HCT116 (cell line): ENCODE data around the gene DRGX. TPM values are rescaled to one million over a fixed set of nuclear protein-coding genes. Genes with fewer than 3 reads are reported as not detected.

ENCODE experiments used
- ATAC-seq: fragments of 200-7000 bp; cut with Tn5 transposase; 2 replicates; pipeline ENCODE4 v1.9.1; 2020; ENCODE audit warnings: mild to moderate bottlenecking, moderate library complexity
- BruUV-seq: library from RNA; stranded (reverse); fragments of 400-500 nt; replicated peaks from 2 replicates; lab custom pipeline; 2021; lab: Mats Ljungman, UMichigan
- CTCF ChIA-PET: fragments of 300-600 bp; sonication (Branson Sonifier 250); formaldehyde crosslinking; loops from one replicate; lab custom pipeline; 2021; ENCODE audit warnings: antibody characterized with exemption; lab: Charles Lee
- POLR2A ChIA-PET: fragments of 300-600, 350-600 bp; sonication (Branson Sonifier 250); formaldehyde crosslinking; loops from one replicate; lab custom pipeline; 2021; ENCODE audit warnings: antibody characterized with exemption; lab: Charles Lee
- RAD21 ChIA-PET, 2 experiments: fragments of 300-600 bp; sonication (Branson Sonifier 250); formaldehyde crosslinking; loops; one replicate each; lab custom pipeline; 2023; ENCODE audit warnings: low total read pairs in 2 of 2; ENCODE audit not compliant: uncharacterized antibody in 2 of 2, unreplicated experiment in 2 of 2, low non-redundant PET in 1 of 2; lab: Charles Lee
- DNase-seq: peaks from one replicate; pipeline ENCODE4 v3.0.0-alpha.2; 2010; ENCODE audit warnings: low read depth, low spot score
- H2AFZ ChIP-seq: fragments of 200-600 bp; shearing (Covaris generic), sonication (generic); 2 replicates; pipeline ENCODE4 v1.6.1; 2017; ENCODE audit warnings: low read depth, mixed run types, mixed read lengths, antibody characterized with exemption, low read length; ENCODE audit not compliant: poor library complexity, severe bottlenecking
- H3K27ac ChIP-seq: 2 replicates; pipeline ENCODE4 v1.5.1; 2012; ENCODE audit warnings: low read depth, low read length
- H3K27me3 ChIP-seq: fragments of 200-600 bp; sonication (generic); 2 replicates; pipeline ENCODE4 v1.6.1; 2016; ENCODE audit warnings: mixed run types, low read length, mixed read lengths; ENCODE audit not compliant: insufficient read depth
- H3K36me3 ChIP-seq, 2 experiments: fragments of 200-500 bp in 1 of 2; fragments of 200-600 bp in 1 of 2; sonication (Bioruptor generic) in 1 of 2; sonication (generic) in 1 of 2; 2 replicates each; pipeline versions ENCODE4 v1.5.1 to v1.6.1; 2014 to 2016; ENCODE audit warnings: low read length in 2 of 2, inconsistent platforms in 1 of 2, mixed read lengths in 1 of 2, mixed run types in 1 of 2; ENCODE audit not compliant: insufficient read depth in 2 of 2, control insufficient read depth in 1 of 2
- H3K4me1 ChIP-seq, 2 experiments: fragments of 200-600 bp in 1 of 2; sonication (generic) in 1 of 2; 2 replicates each; pipeline versions ENCODE4 v1.5.1 to v1.6.1; 2012 to 2017; ENCODE audit warnings: low read length in 2 of 2, inconsistent platforms in 1 of 2, mild to moderate bottlenecking in 1 of 2, mixed read lengths in 1 of 2, mixed run types in 1 of 2, moderate library complexity in 1 of 2; ENCODE audit not compliant: insufficient read depth in 2 of 2, control insufficient read depth in 1 of 2
- H3K4me2 ChIP-seq: fragments of 200-600 bp; sonication (generic); 2 replicates; pipeline ENCODE4 v1.6.1; 2017; ENCODE audit warnings: mixed run types, low read length, mixed read lengths
- H3K4me3 ChIP-seq, 2 experiments: fragments of 200-600 bp in 1 of 2; sonication (generic) in 1 of 2; replicated peaks in 1 of 2; 2 replicates each; pipeline ENCODE4 v1.5.1; 2011 to 2016; ENCODE audit warnings: low read length in 2 of 2, control low read depth in 1 of 2, low read depth in 1 of 2, mild to moderate bottlenecking in 1 of 2, mixed read lengths in 1 of 2, mixed run types in 1 of 2
- H3K79me2 ChIP-seq: fragments of 200-600 bp; sonication (generic); 2 replicates; pipeline ENCODE4 v1.6.1; 2017; ENCODE audit warnings: mild to moderate bottlenecking, mixed run types, low read length, moderate library complexity, mixed read lengths; ENCODE audit not compliant: insufficient read depth
- H3K9ac ChIP-seq: fragments of 200-600 bp; sonication (generic); 2 replicates; pipeline ENCODE4 v1.6.1; 2016; ENCODE audit warnings: low read length, mixed read lengths
- H3K9me2 ChIP-seq: fragments of 200-600 bp; sonication (generic), shearing (Covaris generic); 2 replicates; pipeline ENCODE4 v1.6.1; 2017; ENCODE audit warnings: mixed run types, mild to moderate bottlenecking, moderate library complexity; ENCODE audit not compliant: insufficient read depth
- H3K9me3 ChIP-seq, 2 experiments: fragments of 200-500 bp in 1 of 2; fragments of 200-600 bp in 1 of 2; sonication (Bioruptor generic) in 1 of 2; sonication (generic) in 1 of 2; 2 replicates each; pipeline ENCODE4 v1.6.1; 2014 to 2017; ENCODE audit warnings: low read length in 2 of 2, mixed read lengths in 2 of 2, inconsistent platforms in 1 of 2, low read depth in 1 of 2, mild to moderate bottlenecking in 1 of 2, mixed run types in 1 of 2, moderate library complexity in 1 of 2; ENCODE audit not compliant: control insufficient read depth in 1 of 2, insufficient read depth in 1 of 2
- H4K20me1 ChIP-seq: fragments of 200-600 bp; sonication (generic), shearing (Covaris generic); 2 replicates; pipeline ENCODE4 v1.6.1; 2017; ENCODE audit warnings: mixed run types, mild to moderate bottlenecking, moderate library complexity; ENCODE audit not compliant: insufficient read depth
- ATF3 ChIP-seq: IDR thresholded peaks from 2 replicates; pipeline ENCODE4 v1.6.1; 2012
- CBX3 ChIP-seq: IDR thresholded peaks from 2 replicates; pipeline ENCODE4 v1.6.1; 2012; ENCODE audit warnings: low read depth
- EGR1 ChIP-seq: IDR thresholded peaks from 2 replicates; pipeline ENCODE4 v1.6.1; 2012; ENCODE audit warnings: low read depth
- ELF1 ChIP-seq: IDR thresholded peaks from 2 replicates; pipeline ENCODE4 v1.6.1; 2012; ENCODE audit warnings: low read depth, borderline replicate concordance
- EZH2 ChIP-seq: fragments of 200-600 bp; sonication (generic); IDR thresholded peaks from 2 replicates; pipeline ENCODE4 v1.6.1; 2017; ENCODE audit warnings: antibody characterized with exemption, mixed run types
- POLR2A ChIP-seq: IDR thresholded peaks from 2 replicates; pipeline ENCODE4 v1.7.0; 2011; ENCODE audit warnings: borderline replicate concordance; ENCODE audit not compliant: insufficient read depth, insufficient read length; ENCODE audit errors: extremely low read depth
- POLR2AphosphoS5 ChIP-seq: IDR thresholded peaks from 2 replicates; pipeline ENCODE4 v1.6.1; 2011; ENCODE audit warnings: mild to moderate bottlenecking, low read depth, low read length, moderate library complexity
- SRF ChIP-seq: IDR thresholded peaks from 2 replicates; pipeline ENCODE4 v1.6.1; 2012; ENCODE audit warnings: low read depth
- YY1 ChIP-seq: IDR thresholded peaks from 2 replicates; pipeline ENCODE4 v1.6.1; 2011; ENCODE audit warnings: low read length, low read depth, moderate library complexity, mild to moderate bottlenecking; ENCODE audit not compliant: insufficient replicate concordance; ENCODE audit errors: extremely low read depth
- ZBTB33 ChIP-seq: IDR thresholded peaks from 2 replicates; pipeline ENCODE4 v1.6.1; 2011; ENCODE audit warnings: mild to moderate bottlenecking, low read length, moderate library complexity; ENCODE audit not compliant: insufficient replicate concordance; ENCODE audit errors: extremely low read depth
- ZNF274 ChIP-seq: fragments of 200-500 bp; sonication (Bioruptor generic); IDR thresholded peaks from 2 replicates; pipeline ENCODE4 v1.6.1; 2014; ENCODE audit warnings: mild to moderate bottlenecking, low read depth, low read length, inconsistent platforms
- intact Hi-C: fragments of 100-400 bp; cut with micrococcal nuclease; formaldehyde crosslinking; loops from 2 replicates; pipeline ENCODE4 v1.10.0; 2022
- total RNA-seq: library from RNA; stranded (reverse); gene quantifications from one replicate; pipeline ENCODE4 v1.2.1, GENCODE V29; 2021; ENCODE audit not compliant: unreplicated experiment
- TF ChIP-seq, protein P1 (sequence below): IDR thresholded peaks from 2 replicates; pipeline ENCODE4 v1.6.1; 2012; ENCODE audit warnings: low read depth

The DRGX gene
- total RNA-seq, 1 experiment from 2014 or later = not detected

DNA sequence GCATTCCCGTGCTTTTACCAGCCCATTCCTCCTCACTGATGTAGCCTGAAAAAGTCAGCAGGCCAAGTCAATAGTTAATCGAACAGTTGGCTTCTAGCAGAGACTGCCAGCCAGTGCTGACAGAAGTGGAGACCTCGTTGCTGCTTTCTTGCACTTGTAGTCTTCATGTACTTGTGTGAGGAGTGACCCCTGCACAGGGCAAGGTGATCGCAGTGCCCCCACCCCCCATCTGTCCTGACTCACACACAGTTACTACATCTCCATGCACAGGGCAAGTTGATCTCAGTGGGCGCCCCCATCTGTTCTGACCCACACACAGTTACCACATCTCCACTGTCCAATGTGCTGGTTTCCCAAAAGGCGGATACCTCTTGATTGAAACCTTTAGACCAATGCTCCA is 62.7 kb downstream of the DRGX start:
- no peaks in the 10 kb centered on the region for H3K36me3 ChIP-seq
- H3K9me3 ChIP-seq = no peaks in the 10 kb centered on the region
- peaks cover 11% of the 10 kb centered on the region for H3K27me3 ChIP-seq
- H2AFZ ChIP-seq = no peak overlapping the region
- H3K4me3 ChIP-seq = no peak overlapping the region
- POLR2A ChIA-PET = no interaction called here
- no peaks in the 10 kb centered on the region for H3K9me2 ChIP-seq
- H3K27ac ChIP-seq = no peak overlapping the region
- intact Hi-C loops = no loop called here
- RAD21 ChIA-PET = no interaction called here
- DNase-seq (no peak), ATAC-seq (no peak)
- H3K9ac ChIP-seq = no peak overlapping the region
- TF ChIP-seq SRF = no peak
- TF ChIP-seq ELF1 = no peak
- no peak for TF ChIP-seq EZH2
- TF ChIP-seq ATF3 = no peak
- TF ChIP-seq YY1 = no peak
- no peak for TF ChIP-seq CBX3
- no peak for TF ChIP-seq POLR2A
- no peak overlapping the region for H3K4me2 ChIP-seq
- BruUV-seq = no TSS peak
- H3K4me1 ChIP-seq = no peaks in the 10 kb centered on the region
- no peaks in the 10 kb centered on the region for H3K79me2 ChIP-seq
- CTCF ChIA-PET = no interaction called here
- no peaks in the 10 kb centered on the region for H4K20me1 ChIP-seq

DNA sequence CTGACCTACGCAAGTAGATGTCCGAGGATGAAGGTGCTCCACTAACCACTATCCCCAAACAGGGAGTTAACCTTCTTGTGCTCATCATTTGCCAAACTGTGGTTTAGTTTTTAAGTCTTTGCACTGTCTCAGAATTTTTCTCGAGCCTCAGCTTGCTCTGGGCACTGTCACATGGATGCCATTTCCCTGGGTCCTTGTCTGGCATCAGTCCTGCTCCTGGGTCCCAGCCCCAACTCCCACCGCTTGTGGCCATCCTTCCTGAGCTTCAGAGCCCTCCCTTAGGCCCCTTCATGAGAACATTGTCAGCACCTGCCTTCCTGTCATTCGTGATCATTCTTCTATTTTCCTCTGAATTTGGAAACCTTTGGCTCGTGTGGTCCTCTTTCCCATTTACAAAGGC is 63.1 kb downstream of the DRGX start:
- no peak overlapping the region for H3K4me3 ChIP-seq
- CTCF ChIA-PET = no interaction called here
- no peak for DNase-seq
- no peak overlapping the region for H3K27ac ChIP-seq
- no peak for ATAC-seq
- H3K4me1 ChIP-seq = no peaks in the 10 kb centered on the region
- H3K36me3 ChIP-seq = no peaks in the 10 kb centered on the region
- POLR2A ChIA-PET = no interaction called here
- H3K4me2 ChIP-seq = no peak overlapping the region
- no peak overlapping the region for H2AFZ ChIP-seq
- no TSS peak for BruUV-seq
- TF ChIP-seq ATF3 = no peak
- TF ChIP-seq, protein P1, sequence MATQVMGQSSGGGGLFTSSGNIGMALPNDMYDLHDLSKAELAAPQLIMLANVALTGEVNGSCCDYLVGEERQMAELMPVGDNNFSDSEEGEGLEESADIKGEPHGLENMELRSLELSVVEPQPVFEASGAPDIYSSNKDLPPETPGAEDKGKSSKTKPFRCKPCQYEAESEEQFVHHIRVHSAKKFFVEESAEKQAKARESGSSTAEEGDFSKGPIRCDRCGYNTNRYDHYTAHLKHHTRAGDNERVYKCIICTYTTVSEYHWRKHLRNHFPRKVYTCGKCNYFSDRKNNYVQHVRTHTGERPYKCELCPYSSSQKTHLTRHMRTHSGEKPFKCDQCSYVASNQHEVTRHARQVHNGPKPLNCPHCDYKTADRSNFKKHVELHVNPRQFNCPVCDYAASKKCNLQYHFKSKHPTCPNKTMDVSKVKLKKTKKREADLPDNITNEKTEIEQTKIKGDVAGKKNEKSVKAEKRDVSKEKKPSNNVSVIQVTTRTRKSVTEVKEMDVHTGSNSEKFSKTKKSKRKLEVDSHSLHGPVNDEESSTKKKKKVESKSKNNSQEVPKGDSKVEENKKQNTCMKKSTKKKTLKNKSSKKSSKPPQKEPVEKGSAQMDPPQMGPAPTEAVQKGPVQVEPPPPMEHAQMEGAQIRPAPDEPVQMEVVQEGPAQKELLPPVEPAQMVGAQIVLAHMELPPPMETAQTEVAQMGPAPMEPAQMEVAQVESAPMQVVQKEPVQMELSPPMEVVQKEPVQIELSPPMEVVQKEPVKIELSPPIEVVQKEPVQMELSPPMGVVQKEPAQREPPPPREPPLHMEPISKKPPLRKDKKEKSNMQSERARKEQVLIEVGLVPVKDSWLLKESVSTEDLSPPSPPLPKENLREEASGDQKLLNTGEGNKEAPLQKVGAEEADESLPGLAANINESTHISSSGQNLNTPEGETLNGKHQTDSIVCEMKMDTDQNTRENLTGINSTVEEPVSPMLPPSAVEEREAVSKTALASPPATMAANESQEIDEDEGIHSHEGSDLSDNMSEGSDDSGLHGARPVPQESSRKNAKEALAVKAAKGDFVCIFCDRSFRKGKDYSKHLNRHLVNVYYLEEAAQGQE = no peak
- TF ChIP-seq EGR1 = no peak
- TF ChIP-seq ZBTB33 = no peak
- TF ChIP-seq SRF = no peak
- TF ChIP-seq POLR2AphosphoS5 = no peak
- no peak for TF ChIP-seq ZNF274
- no peak for TF ChIP-seq CBX3
- H3K79me2 ChIP-seq = no peaks in the 10 kb centered on the region
- H3K9ac ChIP-seq = no peak overlapping the region
- RAD21 ChIA-PET = no interaction called here
- H3K9me2 ChIP-seq = no peaks in the 10 kb centered on the region
- no peaks in the 10 kb centered on the region for H4K20me1 ChIP-seq
- intact Hi-C loops = no loop called here
- peaks cover 11% of the 10 kb centered on the region; the same call in 1 of the 2 replicates for H3K27me3 ChIP-seq
- H3K9me3 ChIP-seq = no peaks in the 10 kb centered on the region
